ENCODE measurements around the gene VANGL1.

Gene VANGL1

GRCh38 chr1:115669002-115669673 is 27.4 kb downstream of the VANGL1 start:
- FAIRE-seq: no peak

- no peak for FAIRE-seq
Measured at GRCh38 chr1:115669886-115670285, 28.1 kb downstream of the VANGL1 start.

- FAIRE-seq: no peak
Measured at GRCh38 chr1:115670476-115671175, 28.9 kb downstream of the VANGL1 start.

- FAIRE-seq: no peak
Measured at GRCh38 chr1:115671176-115671934, 29.6 kb downstream of the VANGL1 start.

- FAIRE-seq: no peak
Measured at GRCh38 chr1:115672224-115673009, 30.6 kb downstream of the VANGL1 start.

GRCh38 chr1:115676498-115677181 is 34.9 kb downstream of the VANGL1 start:
- no peak for FAIRE-seq

- FAIRE-seq: no peak
Measured at GRCh38 chr1:115677182-115677555, 35.4 kb downstream of the VANGL1 start.

GRCh38 chr1:115677565-115677964 is 35.8 kb downstream of the VANGL1 start:
- FAIRE-seq: no peak

GRCh38 chr1:115678141-115678540 is 36.4 kb downstream of the VANGL1 start:
- FAIRE-seq: no peak

- FAIRE-seq: no peak
Measured at GRCh38 chr1:115679141-115679611, 37.4 kb downstream of the VANGL1 start.

GRCh38 chr1:115680730-115681111 is 39.0 kb downstream of the VANGL1 start:
- no peak for FAIRE-seq

- FAIRE-seq: no peak
Measured at GRCh38 chr1:115682792-115683191, 41.0 kb downstream of the VANGL1 start.

- no peak for FAIRE-seq
Measured at GRCh38 chr1:115685029-115685705, 43.4 kb downstream of the VANGL1 start.

- no peak for FAIRE-seq
Measured at GRCh38 chr1:115687744-115688143, 46.0 kb downstream of the VANGL1 start.

GRCh38 chr1:115690972-115691371 is 49.2 kb downstream of the VANGL1 start:
- no peak for FAIRE-seq

- no peak for FAIRE-seq
Measured at GRCh38 chr1:115692224-115692623, 50.5 kb downstream of the VANGL1 start.

GRCh38 chr1:115694805-115695204 is 53.0 kb downstream of the VANGL1 start:
- no peak for FAIRE-seq

GRCh38 chr1:115697619-115698018 is 55.8 kb downstream of the VANGL1 start:
- no peak for FAIRE-seq

GRCh38 chr1:115701090-115701489 is 59.3 kb downstream of the VANGL1 start:
- FAIRE-seq: no peak

- no peak for FAIRE-seq
Measured at GRCh38 chr1:115702959-115703358, 61.2 kb downstream of the VANGL1 start.

- no peak for FAIRE-seq
Measured at GRCh38 chr1:115705085-115705951, 63.5 kb downstream of the VANGL1 start.

All from endometrium (tissue), 2 donors.